ENCODE measurements around the gene MYZAP.

GRCh38 chr15:57703387-57703786, 111.7 kb downstream of the MYZAP start:
- no peak for TF ChIP-seq ZNF8 (CRISPR knock-in tag; IDR thresholded peaks at IDR 0.05)
- TF ChIP-seq, protein P1, sequence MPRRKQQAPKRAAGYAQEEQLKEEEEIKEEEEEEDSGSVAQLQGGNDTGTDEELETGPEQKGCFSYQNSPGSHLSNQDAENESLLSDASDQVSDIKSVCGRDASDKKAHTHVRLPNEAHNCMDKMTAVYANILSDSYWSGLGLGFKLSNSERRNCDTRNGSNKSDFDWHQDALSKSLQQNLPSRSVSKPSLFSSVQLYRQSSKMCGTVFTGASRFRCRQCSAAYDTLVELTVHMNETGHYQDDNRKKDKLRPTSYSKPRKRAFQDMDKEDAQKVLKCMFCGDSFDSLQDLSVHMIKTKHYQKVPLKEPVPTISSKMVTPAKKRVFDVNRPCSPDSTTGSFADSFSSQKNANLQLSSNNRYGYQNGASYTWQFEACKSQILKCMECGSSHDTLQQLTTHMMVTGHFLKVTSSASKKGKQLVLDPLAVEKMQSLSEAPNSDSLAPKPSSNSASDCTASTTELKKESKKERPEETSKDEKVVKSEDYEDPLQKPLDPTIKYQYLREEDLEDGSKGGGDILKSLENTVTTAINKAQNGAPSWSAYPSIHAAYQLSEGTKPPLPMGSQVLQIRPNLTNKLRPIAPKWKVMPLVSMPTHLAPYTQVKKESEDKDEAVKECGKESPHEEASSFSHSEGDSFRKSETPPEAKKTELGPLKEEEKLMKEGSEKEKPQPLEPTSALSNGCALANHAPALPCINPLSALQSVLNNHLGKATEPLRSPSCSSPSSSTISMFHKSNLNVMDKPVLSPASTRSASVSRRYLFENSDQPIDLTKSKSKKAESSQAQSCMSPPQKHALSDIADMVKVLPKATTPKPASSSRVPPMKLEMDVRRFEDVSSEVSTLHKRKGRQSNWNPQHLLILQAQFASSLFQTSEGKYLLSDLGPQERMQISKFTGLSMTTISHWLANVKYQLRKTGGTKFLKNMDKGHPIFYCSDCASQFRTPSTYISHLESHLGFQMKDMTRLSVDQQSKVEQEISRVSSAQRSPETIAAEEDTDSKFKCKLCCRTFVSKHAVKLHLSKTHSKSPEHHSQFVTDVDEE (CRISPR knock-in tag; IDR thresholded peaks at IDR 0.05) = no peak
- TF ChIP-seq BACH2 (CRISPR knock-in tag; IDR thresholded peaks at IDR 0.05; ENCODE audit: borderline replicate concordance) = no peak
- TF ChIP-seq, protein P2, sequence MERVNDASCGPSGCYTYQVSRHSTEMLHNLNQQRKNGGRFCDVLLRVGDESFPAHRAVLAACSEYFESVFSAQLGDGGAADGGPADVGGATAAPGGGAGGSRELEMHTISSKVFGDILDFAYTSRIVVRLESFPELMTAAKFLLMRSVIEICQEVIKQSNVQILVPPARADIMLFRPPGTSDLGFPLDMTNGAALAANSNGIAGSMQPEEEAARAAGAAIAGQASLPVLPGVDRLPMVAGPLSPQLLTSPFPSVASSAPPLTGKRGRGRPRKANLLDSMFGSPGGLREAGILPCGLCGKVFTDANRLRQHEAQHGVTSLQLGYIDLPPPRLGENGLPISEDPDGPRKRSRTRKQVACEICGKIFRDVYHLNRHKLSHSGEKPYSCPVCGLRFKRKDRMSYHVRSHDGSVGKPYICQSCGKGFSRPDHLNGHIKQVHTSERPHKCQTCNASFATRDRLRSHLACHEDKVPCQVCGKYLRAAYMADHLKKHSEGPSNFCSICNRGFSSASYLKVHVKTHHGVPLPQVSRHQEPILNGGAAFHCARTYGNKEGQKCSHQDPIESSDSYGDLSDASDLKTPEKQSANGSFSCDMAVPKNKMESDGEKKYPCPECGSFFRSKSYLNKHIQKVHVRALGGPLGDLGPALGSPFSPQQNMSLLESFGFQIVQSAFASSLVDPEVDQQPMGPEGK (CRISPR knock-in tag; IDR thresholded peaks at IDR 0.05; ENCODE audit: borderline replicate concordance) = no peak

All from SK-N-SH treated with all-trans-retinoic acid at 6 μM for 48 hours (cell line).